ENCODE results near the gene LACRT.

DNA sequence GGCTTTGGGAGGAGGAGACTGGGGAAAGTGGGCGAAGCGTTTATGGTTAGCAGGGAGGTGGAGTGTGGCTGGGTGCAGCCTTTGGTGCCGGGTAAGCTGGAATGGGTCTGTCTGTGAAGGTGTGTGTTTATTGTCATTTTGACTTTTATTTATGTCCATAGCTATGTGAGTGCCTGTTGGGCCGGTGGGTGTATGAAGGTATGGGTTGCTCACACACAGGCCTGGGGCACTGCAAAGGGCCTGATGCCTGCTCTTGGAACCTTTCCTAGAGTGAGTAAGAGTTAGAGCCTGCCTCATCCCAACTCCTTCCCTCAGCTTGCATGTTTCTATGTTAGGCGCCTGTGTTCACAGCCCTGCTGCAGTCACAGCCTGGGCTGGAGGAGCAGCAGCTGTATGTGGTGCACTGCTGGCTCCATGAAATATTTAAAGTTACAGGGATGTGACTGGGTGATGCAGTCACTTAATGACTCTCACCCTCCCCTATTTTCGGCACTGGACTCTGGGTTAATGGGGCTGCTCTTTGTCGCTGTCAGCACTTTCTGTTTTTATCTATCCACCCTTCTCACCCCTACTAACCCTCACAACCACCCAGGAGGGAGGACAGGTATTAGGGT is 43.6 kb downstream of the LACRT start:
- TF ChIP-seq CHD2 (IDR thresholded peaks at IDR 0.05; ENCODE audit: low read length, partially characterized antibody) (no peak), RFX5 (IDR thresholded peaks at IDR 0.05; ENCODE audit: low read length) (no peak), EZH2phosphoT487 (IDR thresholded peaks at IDR 0.05; ENCODE audit: borderline replicate concordance, low read depth) (no peak), SIN3A (IDR thresholded peaks at IDR 0.05; ENCODE audit: borderline replicate concordance, low read depth, low read length) (no peak), EP300 (IDR thresholded peaks at IDR 0.05; ENCODE audit: borderline replicate concordance in 1 of 2, low read depth in 1 of 2, low read length in 1 of 2) (no peak), FOXM1 (IDR thresholded peaks at IDR 0.05; ENCODE audit: low read depth) (no peak)
- TF ChIP-seq, protein P1, sequence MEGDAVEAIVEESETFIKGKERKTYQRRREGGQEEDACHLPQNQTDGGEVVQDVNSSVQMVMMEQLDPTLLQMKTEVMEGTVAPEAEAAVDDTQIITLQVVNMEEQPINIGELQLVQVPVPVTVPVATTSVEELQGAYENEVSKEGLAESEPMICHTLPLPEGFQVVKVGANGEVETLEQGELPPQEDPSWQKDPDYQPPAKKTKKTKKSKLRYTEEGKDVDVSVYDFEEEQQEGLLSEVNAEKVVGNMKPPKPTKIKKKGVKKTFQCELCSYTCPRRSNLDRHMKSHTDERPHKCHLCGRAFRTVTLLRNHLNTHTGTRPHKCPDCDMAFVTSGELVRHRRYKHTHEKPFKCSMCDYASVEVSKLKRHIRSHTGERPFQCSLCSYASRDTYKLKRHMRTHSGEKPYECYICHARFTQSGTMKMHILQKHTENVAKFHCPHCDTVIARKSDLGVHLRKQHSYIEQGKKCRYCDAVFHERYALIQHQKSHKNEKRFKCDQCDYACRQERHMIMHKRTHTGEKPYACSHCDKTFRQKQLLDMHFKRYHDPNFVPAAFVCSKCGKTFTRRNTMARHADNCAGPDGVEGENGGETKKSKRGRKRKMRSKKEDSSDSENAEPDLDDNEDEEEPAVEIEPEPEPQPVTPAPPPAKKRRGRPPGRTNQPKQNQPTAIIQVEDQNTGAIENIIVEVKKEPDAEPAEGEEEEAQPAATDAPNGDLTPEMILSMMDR (IDR thresholded peaks at IDR 0.05): no peak
- TF ChIP-seq, protein P2, sequence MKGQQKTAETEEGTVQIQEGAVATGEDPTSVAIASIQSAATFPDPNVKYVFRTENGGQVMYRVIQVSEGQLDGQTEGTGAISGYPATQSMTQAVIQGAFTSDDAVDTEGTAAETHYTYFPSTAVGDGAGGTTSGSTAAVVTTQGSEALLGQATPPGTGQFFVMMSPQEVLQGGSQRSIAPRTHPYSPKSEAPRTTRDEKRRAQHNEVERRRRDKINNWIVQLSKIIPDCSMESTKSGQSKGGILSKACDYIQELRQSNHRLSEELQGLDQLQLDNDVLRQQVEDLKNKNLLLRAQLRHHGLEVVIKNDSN (IDR thresholded peaks at IDR 0.05; ENCODE audit: borderline replicate concordance, low read depth): no peak

All from SK-N-SH (cell line).